IMR-90 (cell line): ENCODE measurements around the gene MRPL50.

Experiments used
- BHLHE40 ChIP-seq: fragments of 150-350 bp; IDR thresholded peaks from 2 replicates; pipeline ENCODE4 v1.6.1; 2016; ENCODE audit warnings: mild to moderate bottlenecking, low read depth, low read length
- CEBPB ChIP-seq: IDR thresholded peaks from 2 replicates; pipeline ENCODE4 v1.6.1; 2012; ENCODE audit warnings: low read depth, low read length, improper control_type of control experiment
- CHD1 ChIP-seq: IDR thresholded peaks from 2 replicates; pipeline ENCODE4 v1.6.1; 2012; ENCODE audit warnings: low read depth, low read length, improper control_type of control experiment
- FOS ChIP-seq: fragments of 150-350 bp; IDR thresholded peaks from 2 replicates; pipeline ENCODE4 v1.6.1; 2016; ENCODE audit warnings: low read depth, low read length
- MAFK ChIP-seq: IDR thresholded peaks from 2 replicates; pipeline ENCODE4 v1.6.1; 2012; ENCODE audit warnings: low read depth, low read length, improper control_type of control experiment
- MXI1 ChIP-seq: IDR thresholded peaks from 2 replicates; pipeline ENCODE4 v1.6.1; 2012; ENCODE audit warnings: low read depth, mild to moderate bottlenecking, low read length, moderate library complexity, borderline replicate concordance
- POLR2A ChIP-seq: IDR thresholded peaks from 2 replicates; pipeline ENCODE4 v1.6.1; 2012; ENCODE audit warnings: mild to moderate bottlenecking, low read depth, low read length
- RAD21 ChIP-seq: IDR thresholded peaks from 2 replicates; pipeline ENCODE4 v1.6.1; 2012; ENCODE audit warnings: low read length, improper control_type of control experiment
- RCOR1 ChIP-seq: IDR thresholded peaks from 2 replicates; pipeline ENCODE4 v1.6.1; 2012; ENCODE audit warnings: mild to moderate bottlenecking, low read length, improper control_type of control experiment; ENCODE audit not compliant: insufficient replicate concordance
- SMC3 ChIP-seq: fragments of 150-350 bp; IDR thresholded peaks from 2 replicates; pipeline ENCODE4 v1.6.1; 2016; ENCODE audit warnings: low read depth, mild to moderate bottlenecking, antibody characterized with exemption, low read length, moderate library complexity
- USF2 ChIP-seq: fragments of 150-350 bp; IDR thresholded peaks from 2 replicates; pipeline ENCODE4 v1.6.1; 2017; ENCODE audit warnings: mild to moderate bottlenecking, antibody characterized with exemption, low read length, low read depth
- TF ChIP-seq, protein P1 (sequence below): conservative IDR thresholded peaks from 2 replicates; pipeline ENCODE4 v1.5.1; 2012; ENCODE audit warnings: mild to moderate bottlenecking, low read depth, low read length, improper control_type of control experiment
- TF ChIP-seq, protein P2 (sequence below): fragments of 150-350 bp; IDR thresholded peaks from 2 replicates; pipeline ENCODE4 v1.6.1; 2016; ENCODE audit warnings: low read depth, mild to moderate bottlenecking, low read length, moderate library complexity, borderline replicate concordance

GRCh38 chr9:101415578-101415977 lies 17.2 kb upstream of the MRPL50 start:
- no peak for TF ChIP-seq MXI1
- TF ChIP-seq CHD1: no peak
- TF ChIP-seq POLR2A: no peak
- TF ChIP-seq, protein P1, sequence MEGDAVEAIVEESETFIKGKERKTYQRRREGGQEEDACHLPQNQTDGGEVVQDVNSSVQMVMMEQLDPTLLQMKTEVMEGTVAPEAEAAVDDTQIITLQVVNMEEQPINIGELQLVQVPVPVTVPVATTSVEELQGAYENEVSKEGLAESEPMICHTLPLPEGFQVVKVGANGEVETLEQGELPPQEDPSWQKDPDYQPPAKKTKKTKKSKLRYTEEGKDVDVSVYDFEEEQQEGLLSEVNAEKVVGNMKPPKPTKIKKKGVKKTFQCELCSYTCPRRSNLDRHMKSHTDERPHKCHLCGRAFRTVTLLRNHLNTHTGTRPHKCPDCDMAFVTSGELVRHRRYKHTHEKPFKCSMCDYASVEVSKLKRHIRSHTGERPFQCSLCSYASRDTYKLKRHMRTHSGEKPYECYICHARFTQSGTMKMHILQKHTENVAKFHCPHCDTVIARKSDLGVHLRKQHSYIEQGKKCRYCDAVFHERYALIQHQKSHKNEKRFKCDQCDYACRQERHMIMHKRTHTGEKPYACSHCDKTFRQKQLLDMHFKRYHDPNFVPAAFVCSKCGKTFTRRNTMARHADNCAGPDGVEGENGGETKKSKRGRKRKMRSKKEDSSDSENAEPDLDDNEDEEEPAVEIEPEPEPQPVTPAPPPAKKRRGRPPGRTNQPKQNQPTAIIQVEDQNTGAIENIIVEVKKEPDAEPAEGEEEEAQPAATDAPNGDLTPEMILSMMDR: no peak
- TF ChIP-seq FOS: no peak
- TF ChIP-seq BHLHE40: no peak
- TF ChIP-seq, protein P2, sequence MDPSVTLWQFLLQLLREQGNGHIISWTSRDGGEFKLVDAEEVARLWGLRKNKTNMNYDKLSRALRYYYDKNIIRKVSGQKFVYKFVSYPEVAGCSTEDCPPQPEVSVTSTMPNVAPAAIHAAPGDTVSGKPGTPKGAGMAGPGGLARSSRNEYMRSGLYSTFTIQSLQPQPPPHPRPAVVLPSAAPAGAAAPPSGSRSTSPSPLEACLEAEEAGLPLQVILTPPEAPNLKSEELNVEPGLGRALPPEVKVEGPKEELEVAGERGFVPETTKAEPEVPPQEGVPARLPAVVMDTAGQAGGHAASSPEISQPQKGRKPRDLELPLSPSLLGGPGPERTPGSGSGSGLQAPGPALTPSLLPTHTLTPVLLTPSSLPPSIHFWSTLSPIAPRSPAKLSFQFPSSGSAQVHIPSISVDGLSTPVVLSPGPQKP: no peak
- no peak for TF ChIP-seq RAD21
- no peak for TF ChIP-seq SMC3
- TF ChIP-seq RCOR1: no peak
- TF ChIP-seq MAFK: no peak
- TF ChIP-seq USF2: no peak
- no peak for TF ChIP-seq CEBPB
